Neuronal stem cell (in vitro differentiated cells): ENCODE data around the gene ZBTB7C.

Experiments
- DNase-seq: peaks from one replicate; pipeline ENCODE4 v3.0.0-alpha.2; 2013; ENCODE audit warnings: low spot score
- H2AFZ ChIP-seq: one replicate; pipeline ENCODE4 v1.6.1; 2013; ENCODE audit warnings: mild to moderate bottlenecking, low read length, inconsistent platforms
- H2AK5ac ChIP-seq: 2 replicates; pipeline ENCODE4 v1.6.1; 2013; ENCODE audit warnings: low read depth, mild to moderate bottlenecking, inconsistent platforms, low read length, moderate library complexity, mixed read lengths
- H2BK120ac ChIP-seq: 2 replicates; pipeline ENCODE4 v1.6.1; 2013; ENCODE audit warnings: low read depth, mild to moderate bottlenecking, inconsistent platforms, low read length, moderate library complexity, mixed read lengths
- H2BK12ac ChIP-seq: one replicate; pipeline ENCODE4 v1.6.1; 2013; ENCODE audit warnings: low read length, inconsistent platforms
- H2BK15ac ChIP-seq: 2 replicates; pipeline ENCODE4 v1.6.1; 2013; ENCODE audit warnings: mild to moderate bottlenecking, low read length, inconsistent platforms, mixed read lengths
- H2BK5ac ChIP-seq: one replicate; pipeline ENCODE4 v1.6.1; 2013; ENCODE audit warnings: inconsistent platforms, mild to moderate bottlenecking, low read length, moderate library complexity
- H3K14ac ChIP-seq: one replicate; pipeline ENCODE4 v1.6.1; 2013; ENCODE audit warnings: low read length, inconsistent platforms
- H3K18ac ChIP-seq: 2 replicates; pipeline ENCODE4 v1.6.1; 2013; ENCODE audit warnings: low read length, inconsistent platforms
- H3K23ac ChIP-seq: 2 replicates; pipeline ENCODE4 v1.6.1; 2013; ENCODE audit warnings: low read depth, mild to moderate bottlenecking, mixed read lengths, low read length, inconsistent platforms; ENCODE audit not compliant: poor library complexity
- H3K27ac ChIP-seq: replicated peaks from 3 replicates; pipeline ENCODE4 v1.5.1; 2013; ENCODE audit warnings: low read length, inconsistent platforms
- H3K27me3 ChIP-seq, 3 experiments: 2 replicates each; pipeline ENCODE4 v1.6.1; 2013; ENCODE audit warnings: low read length in 3 of 3, mild to moderate bottlenecking in 2 of 3, inconsistent platforms in 1 of 3, low read depth in 1 of 3, mixed read lengths in 1 of 3, moderate library complexity in 1 of 3; ENCODE audit not compliant: control insufficient read depth in 3 of 3, insufficient read depth in 3 of 3
- H3K36me3 ChIP-seq, 2 donors: replicated peaks in 1 of 2; 2 replicates each; pipeline ENCODE4 v1.6.1; 2013; ENCODE audit warnings: low read length in 2 of 2; ENCODE audit not compliant: control insufficient read depth in 2 of 2, insufficient read depth in 2 of 2
- H3K4ac ChIP-seq: 2 replicates; pipeline ENCODE4 v1.6.1; 2013; ENCODE audit warnings: inconsistent platforms, mild to moderate bottlenecking, low read length, moderate library complexity
- H3K4me1 ChIP-seq, 2 donors: 1 replicate in 1 of 2; 2 replicates in 1 of 2; pipeline ENCODE4 v1.6.1; 2013; ENCODE audit warnings: low read length in 2 of 2, low read depth in 1 of 2; ENCODE audit not compliant: control insufficient read depth in 2 of 2, insufficient read depth in 1 of 2
- H3K4me2 ChIP-seq: one replicate; pipeline ENCODE4 v1.6.1; 2013; ENCODE audit warnings: mild to moderate bottlenecking, low read length, inconsistent platforms; ENCODE audit not compliant: insufficient read depth, poor library complexity, severe bottlenecking
- H3K4me3 ChIP-seq, 2 donors: 2 replicates each; pipeline ENCODE4 v1.5.1; 2013; ENCODE audit warnings: low read length in 2 of 2, mild to moderate bottlenecking in 2 of 2, inconsistent platforms in 1 of 2, moderate library complexity in 1 of 2
- H3K79me1 ChIP-seq: one replicate; pipeline ENCODE4 v1.6.1; 2013; ENCODE audit warnings: low read depth, mild to moderate bottlenecking, inconsistent platforms, low read length, moderate library complexity
- H3K9ac ChIP-seq: one replicate; pipeline ENCODE4 v1.6.1; 2013; ENCODE audit warnings: mild to moderate bottlenecking, low read depth, low read length, inconsistent platforms; ENCODE audit not compliant: poor library complexity
- H3K9me3 ChIP-seq, 2 donors: replicated peaks in 1 of 2; 2 replicates each; pipeline versions ENCODE3 to v1.6.1; 2013; ENCODE audit warnings: low read length in 2 of 2, mild to moderate bottlenecking in 2 of 2, inconsistent platforms in 1 of 2, low read depth in 1 of 2, mixed read lengths in 1 of 2, moderate library complexity in 1 of 2; ENCODE audit not compliant: control insufficient read depth in 2 of 2, insufficient read depth in 1 of 2
- H4K8ac ChIP-seq: one replicate; pipeline ENCODE4 v1.6.1; 2013; ENCODE audit warnings: low read depth, mild to moderate bottlenecking, inconsistent platforms, low read length, moderate library complexity
- H4K91ac ChIP-seq: one replicate; pipeline ENCODE4 v1.6.1; 2013; ENCODE audit warnings: low read length, low read depth, mild to moderate bottlenecking, inconsistent platforms; ENCODE audit not compliant: poor library complexity
- WGBS, 2 donors: extraction: QIAGEN DNeasy Blood & Tissue Kit; methylation state at CpG; one replicate each; pipeline ENCODE4 v1.1.7; 2013; ENCODE audit warnings: missing lambda C conversion rate in 2 of 2, mixed read lengths in 1 of 2; ENCODE audit not compliant: insufficient read length in 2 of 2, insufficient replicate concordance in 1 of 2; ENCODE audit errors: extremely low coverage in 2 of 2; 5-methylcytosine and 5-hydroxymethylcytosine counted together

ZBTB7C gene

GRCh38 chr18:48072428-48073204 is 336.6 kb downstream of the ZBTB7C start:
- Histone ChIP-seq H3K4ac (no peak overlapping the region), H2BK120ac (no peak overlapping the region), H3K27me3 (peaks cover 0 to 11% (median 0%) of the 10 kb centered on the region in 3 experiments), H4K8ac (no peak overlapping the region), H3K27ac (no peak overlapping the region), H2AFZ (no peak overlapping the region), H2BK5ac (no peak overlapping the region), H3K79me1 (no peaks in the 10 kb centered on the region), H3K9me3 (no peaks in the 10 kb centered on the region), H3K4me3 (no peak overlapping the region), H3K9ac (no peak overlapping the region), H3K18ac (peak overlapping the region; percentile 32), H3K14ac (no peak overlapping the region), H2BK12ac (no peak overlapping the region), H3K36me3 (no peaks in the 10 kb centered on the region), H3K23ac (no peak overlapping the region), H3K4me1 (peaks cover 0 to 3% of the 10 kb centered on the region in 2 donors), H2BK15ac (no peak overlapping the region), H3K4me2 (no peak overlapping the region), H2AK5ac (no peak overlapping the region), H4K91ac (no peak overlapping the region)
- WGBS, 2 donors: no CpG with 5 or more reads among the region's 18 CpGs
- no peak for DNase-seq

- no peak overlapping the region for H2AFZ ChIP-seq
- no peak overlapping the region for H4K8ac ChIP-seq
- no peak overlapping the region for H3K27ac ChIP-seq
- peaks cover 0 to 3% of the 10 kb centered on the region in 2 donors for H3K4me1 ChIP-seq
- H2BK15ac ChIP-seq: peak overlapping the region; percentile 56
- no peak for DNase-seq
- no peak overlapping the region for H2BK12ac ChIP-seq
- H3K23ac ChIP-seq: no peak overlapping the region
- H3K36me3 ChIP-seq: no peaks in the 10 kb centered on the region
- no peak overlapping the region for H3K4ac ChIP-seq
- WGBS, 2 donors: no CpG with 5 or more reads among the region's 11 CpGs
- H3K14ac ChIP-seq: peak overlapping the region; percentile 96
- H4K91ac ChIP-seq: no peak overlapping the region
- H3K79me1 ChIP-seq: no peaks in the 10 kb centered on the region
- peak overlapping the region; percentile 28 for H3K18ac ChIP-seq
- H2BK5ac ChIP-seq: no peak overlapping the region
- H3K4me3 ChIP-seq: no peak overlapping the region
- H3K27me3 ChIP-seq: no peaks in the 10 kb centered on the region
- H3K9ac ChIP-seq: no peak overlapping the region
- no peak overlapping the region for H2BK120ac ChIP-seq
- no peak overlapping the region for H2AK5ac ChIP-seq
- no peak overlapping the region for H3K4me2 ChIP-seq
- no peaks in the 10 kb centered on the region for H3K9me3 ChIP-seq
Observed at GRCh38 chr18:48068916-48069445, 340.2 kb downstream of the ZBTB7C start.

- no peak overlapping the region for H2BK5ac ChIP-seq
- H4K91ac ChIP-seq: no peak overlapping the region
- no peaks in the 10 kb centered on the region for H3K27me3 ChIP-seq
- no peak overlapping the region for H2BK12ac ChIP-seq
- H2AFZ ChIP-seq: no peak overlapping the region
- H3K4ac ChIP-seq: no peak overlapping the region
- H3K9me3 ChIP-seq: no peaks in the 10 kb centered on the region
- H3K79me1 ChIP-seq: no peaks in the 10 kb centered on the region
- no peak overlapping the region for H2AK5ac ChIP-seq
- no peak overlapping the region for H2BK120ac ChIP-seq
- DNase-seq: no peak
- no peak overlapping the region for H3K23ac ChIP-seq
- H3K4me2 ChIP-seq: no peak overlapping the region
- no peak overlapping the region for H3K14ac ChIP-seq
- peak overlapping the region; percentile 54 for H3K18ac ChIP-seq
- no peaks in the 10 kb centered on the region for H3K4me1 ChIP-seq
- H3K36me3 ChIP-seq: no peaks in the 10 kb centered on the region
- no peak overlapping the region for H3K27ac ChIP-seq
- WGBS, 2 donors: no CpG with 5 or more reads among the region's 4 CpGs
- H3K4me3 ChIP-seq: no peak overlapping the region
- no peak overlapping the region for H3K9ac ChIP-seq
- H4K8ac ChIP-seq: no peak overlapping the region
- no peak overlapping the region for H2BK15ac ChIP-seq
Observed at GRCh38 chr18:48066225-48066652, 342.9 kb downstream of the ZBTB7C start.

- H3K14ac ChIP-seq: no peak overlapping the region
- no peak for DNase-seq
- no peak overlapping the region for H3K27ac ChIP-seq
- H4K8ac ChIP-seq: no peak overlapping the region
- no peak overlapping the region for H2AFZ ChIP-seq
- H3K79me1 ChIP-seq: no peaks in the 10 kb centered on the region
- no CpG with 5 or more reads among the region's 3 CpGs for WGBS, 2 donors
- no peaks in the 10 kb centered on the region for H3K9me3 ChIP-seq
- no peaks in the 10 kb centered on the region for H3K27me3 ChIP-seq
- H4K91ac ChIP-seq: no peak overlapping the region
- H3K23ac ChIP-seq: no peak overlapping the region
- no peak overlapping the region for H2BK12ac ChIP-seq
- no peaks in the 10 kb centered on the region for H3K36me3 ChIP-seq
- H3K4me3 ChIP-seq: no peak overlapping the region
- H3K18ac ChIP-seq: no peak overlapping the region
- H2AK5ac ChIP-seq: no peak overlapping the region
- no peak overlapping the region for H2BK120ac ChIP-seq
- H3K9ac ChIP-seq: no peak overlapping the region
- peak overlapping the region; percentile 24 for H3K4ac ChIP-seq
- H3K4me2 ChIP-seq: no peak overlapping the region
- no peaks in the 10 kb centered on the region for H3K4me1 ChIP-seq
- H2BK15ac ChIP-seq: no peak overlapping the region
- no peak overlapping the region for H2BK5ac ChIP-seq
Observed at GRCh38 chr18:48065601-48065995, 343.6 kb downstream of the ZBTB7C start.
